ENCODE data around the gene LYST. TPM values are rescaled to one million over a fixed set of nuclear protein-coding genes. Genes with fewer than 3 reads are reported as not detected.
A peak's percentile ranks its signal among the peaks of the same experiment; 100 is the strongest.

LYST gene
- total RNA-seq, 2 experiments from 2014 or later: 77.4 to 87.3 TPM

- Mint-ChIP-seq H3K36me3 (ENCODE audit: low read depth) (peaks cover 44% of the 10 kb centered on the region), H3K4me3 (peak overlapping the region; percentile 98), H3K9me3 (no peaks in the 10 kb centered on the region), H3K27ac (peak overlapping the region; percentile 89), H3K4me1 (ENCODE audit: low read depth) (peaks cover 40% of the 10 kb centered on the region), H3K27me3 (no peaks in the 10 kb centered on the region)
- DNase-seq (no peak), ATAC-seq (no peak)
- intact Hi-C loops (cut with micrococcal nuclease): no loop called here
- ChIA-PET POLR2A (interaction anchor here (0.7 to 3.4 kb wide), 11 partner anchors 9 to 296 kb away, joined by 3 to 15 read pairs (median 4); no protein-coding TSS in a partner anchor), CTCF (interaction anchor here (0.6 to 5.6 kb wide), 5 partner anchors 17 to 107 kb away, joined by 3 to 91 read pairs (median 3); no protein-coding TSS in a partner anchor)
- TF ChIP-seq CTCF (IDR thresholded peaks at IDR 0.05): no peak
These were observed 3.0 kb downstream of the LYST start for GRCh38 chr1:235863699-235864093.

- Mint-ChIP-seq H3K4me3 (peak overlapping the region; percentile 98), H3K4me1 (ENCODE audit: low read depth) (peaks cover 47% of the 10 kb centered on the region), H3K27me3 (no peaks in the 10 kb centered on the region), H3K27ac (peak overlapping the region; percentile 89), H3K9me3 (no peaks in the 10 kb centered on the region), H3K36me3 (ENCODE audit: low read depth) (peaks cover 54% of the 10 kb centered on the region)
- ATAC-seq (no peak), DNase-seq (no peak)
- intact Hi-C loops (cut with micrococcal nuclease): no loop called here
- ChIA-PET CTCF (no interaction called here), POLR2A (interaction anchor here (1.0 to 1.7 kb wide), 5 partner anchors 15 to 110 kb away, joined by 3 to 5 read pairs (median 4); no protein-coding TSS in a partner anchor)
- no peak for TF ChIP-seq CTCF (IDR thresholded peaks at IDR 0.05)
These were observed 4.8 kb downstream of the LYST start for GRCh38 chr1:235861857-235862256.

- intact Hi-C loops (cut with micrococcal nuclease): no loop called here
- peaks cover 50% of the 10 kb centered on the region for H3K4me1 Mint-ChIP-seq (ENCODE audit: low read depth)
- no peaks in the 10 kb centered on the region for H3K9me3 Mint-ChIP-seq
- no peak for ATAC-seq
- DNase-seq: no peak
- peaks cover 50% of the 10 kb centered on the region for H3K36me3 Mint-ChIP-seq (ENCODE audit: low read depth)
- no peak overlapping the region for H3K27ac Mint-ChIP-seq
- POLR2A ChIA-PET: interaction anchor here (1.0 to 1.6 kb wide), 2 partner anchors 57 to 110 kb away, joined by 3 read pairs; no protein-coding TSS in a partner anchor
- CTCF ChIA-PET: interaction anchor here (1.9 kb wide), 1 partner anchor 111 kb away, joined by 9 read pairs; no protein-coding TSS in a partner anchor
- H3K27me3 Mint-ChIP-seq: no peaks in the 10 kb centered on the region
- H3K4me3 Mint-ChIP-seq: no peak overlapping the region
- no peak for TF ChIP-seq CTCF (IDR thresholded peaks at IDR 0.05)
These were observed 5.9 kb downstream of the LYST start for GRCh38 chr1:235860829-235861228.

GRCh38 chr1:235859789-235860188 lies 6.9 kb downstream of the LYST start:
- peak; percentile 24 for ATAC-seq
- no peak for TF ChIP-seq CTCF (IDR thresholded peaks at IDR 0.05)
- Mint-ChIP-seq H3K27ac (no peak overlapping the region), H3K36me3 (ENCODE audit: low read depth) (peaks cover 43% of the 10 kb centered on the region), H3K4me1 (ENCODE audit: low read depth) (peaks cover 53% of the 10 kb centered on the region), H3K27me3 (no peaks in the 10 kb centered on the region), H3K9me3 (no peaks in the 10 kb centered on the region), H3K4me3 (no peak overlapping the region)
- intact Hi-C loops (cut with micrococcal nuclease): no loop called here
- CTCF ChIA-PET: interaction anchor here (0.9 to 1.9 kb wide), 3 partner anchors 28 to 112 kb away, joined by 5 to 9 read pairs (median 7); no protein-coding TSS in a partner anchor
- POLR2A ChIA-PET: interaction anchor here (0.6 to 1.6 kb wide), 6 partner anchors 14 to 112 kb away, joined by 3 to 4 read pairs (median 3); no protein-coding TSS in a partner anchor
- DNase-seq: no peak

GRCh38 chr1:235858766-235859165 lies 7.9 kb downstream of the LYST start:
- CTCF ChIA-PET: interaction anchor here (0.9 to 2.4 kb wide), 4 partner anchors 16 to 113 kb away, joined by 5 to 32 read pairs (median 7); no protein-coding TSS in a partner anchor

More at GRCh38 chr1:235858766-235859165, 7.9 kb downstream of the LYST start:
- POLR2A ChIA-PET: interaction anchor here (0.7 to 1.1 kb wide), 5 partner anchors 20 to 113 kb away, joined by 3 to 4 read pairs (median 3); no protein-coding TSS in a partner anchor
- no peak for TF ChIP-seq CTCF (IDR thresholded peaks at IDR 0.05)
- ATAC-seq (no peak), DNase-seq (no peak)
- peaks cover 36% of the 10 kb centered on the region for H3K36me3 Mint-ChIP-seq (ENCODE audit: low read depth)
- H3K9me3 Mint-ChIP-seq: no peaks in the 10 kb centered on the region
- peaks cover 53% of the 10 kb centered on the region for H3K4me1 Mint-ChIP-seq (ENCODE audit: low read depth)
- no peak overlapping the region for H3K27ac Mint-ChIP-seq
- no peak overlapping the region for H3K4me3 Mint-ChIP-seq
- no peaks in the 10 kb centered on the region for H3K27me3 Mint-ChIP-seq
- intact Hi-C loops (cut with micrococcal nuclease): no loop called here
